Fibroblast of lung (primary cell): ENCODE measurements around the gene DUSP7. TPM values are rescaled to one million over a fixed set of nuclear protein-coding genes. Genes with fewer than 3 reads are reported as not detected.

Experiments used
- DNase-seq, 2 donors: peaks; one replicate each; pipeline versions ENCODE4 v3.0.0 to v3.0.0-alpha.2; 2010; ENCODE audit warnings: low read depth in 2 of 2
- H2AFZ ChIP-seq: 2 replicates; pipeline ENCODE4 v1.5.1; 2012; ENCODE audit warnings: low read length, control low read depth, inconsistent platforms
- H3K27ac ChIP-seq: 2 replicates; pipeline ENCODE4 v1.5.1; 2011; ENCODE audit warnings: low read length, control low read depth; ENCODE audit not compliant: insufficient read depth
- H3K27me3 ChIP-seq: 2 replicates; pipeline ENCODE4 v1.5.1; 2011; ENCODE audit warnings: mild to moderate bottlenecking, low read length; ENCODE audit not compliant: control insufficient read depth, insufficient read depth
- H3K36me3 ChIP-seq: 2 replicates; pipeline ENCODE4 v1.5.1; 2011; ENCODE audit warnings: low read length; ENCODE audit not compliant: control insufficient read depth, insufficient read depth
- H3K4me1 ChIP-seq: 2 replicates; pipeline ENCODE4 v1.5.1; 2011; ENCODE audit warnings: low read length; ENCODE audit not compliant: control insufficient read depth, insufficient read depth; ENCODE audit errors: extremely low read depth
- H3K4me2 ChIP-seq: 2 replicates; pipeline ENCODE4 v1.5.1; 2011; ENCODE audit warnings: low read length, control low read depth; ENCODE audit not compliant: insufficient read depth; ENCODE audit errors: extremely low read depth
- H3K4me3 ChIP-seq, 4 experiments: fragments of 200-600 bp in 1 of 4; sonication (generic) in 1 of 4; replicated peaks in 1 of 4; 2 replicates each; pipeline ENCODE4 v1.5.1; 2011 to 2016; ENCODE audit warnings: low read length in 4 of 4, low read depth in 3 of 4, mild to moderate bottlenecking in 3 of 4, control low read depth in 2 of 4, inconsistent platforms in 1 of 4, mixed read lengths in 1 of 4; ENCODE audit not compliant: insufficient read depth in 1 of 4; ENCODE audit errors: control extremely low read depth in 1 of 4
- H3K79me2 ChIP-seq: 2 replicates; pipeline ENCODE4 v1.5.1; 2012; ENCODE audit warnings: mild to moderate bottlenecking, low read length, inconsistent platforms; ENCODE audit not compliant: control insufficient read depth, insufficient read depth
- H3K9ac ChIP-seq: 2 replicates; pipeline ENCODE4 v1.5.1; 2011; ENCODE audit warnings: mild to moderate bottlenecking, low read length, control low read depth; ENCODE audit not compliant: insufficient read depth
- H3K9me3 ChIP-seq: 2 replicates; pipeline ENCODE4 v1.5.1; 2012; ENCODE audit warnings: low read depth, low read length; ENCODE audit not compliant: control insufficient read depth, insufficient read depth
- H4K20me1 ChIP-seq: 2 replicates; pipeline ENCODE4 v1.5.1; 2011; ENCODE audit warnings: low read length; ENCODE audit not compliant: control insufficient read depth, insufficient read depth; ENCODE audit errors: extremely low read depth
- CTCF ChIP-seq, 2 donors: IDR thresholded peaks in 1 of 2; conservative IDR thresholded peaks in 1 of 2; 1 replicate in 1 of 2; 2 replicates in 1 of 2; pipeline ENCODE4 v1.5.1; 2011 to 2012; ENCODE audit warnings: low read length in 2 of 2, control low read depth in 1 of 2, inconsistent platforms in 1 of 2, low read depth in 1 of 2, mild to moderate bottlenecking in 1 of 2
- EZH2 ChIP-seq: IDR thresholded peaks from 2 replicates; pipeline ENCODE4 v1.5.1; 2012; ENCODE audit warnings: low read length, control low read depth, mild to moderate bottlenecking; ENCODE audit errors: missing control alignments
- polyA plus RNA-seq, 2 donors: library from polyadenylated mRNA; depleted of rRNA in 1 of 2; stranded (reverse) in 1 of 2; unstranded in 1 of 2; fragments of >200 nt; gene quantifications; 2 replicates each; pipeline ENCODE4 v1.2.1, GENCODE V29; 2011 to 2012; ENCODE audit warnings: missing spikeins in 1 of 2
- total RNA-seq: library from RNA; depleted of rRNA; stranded (reverse); fragments of >200 nt; gene quantifications from 2 replicates; pipeline ENCODE4 v1.2.1, GENCODE V29; 2014

The DUSP7 gene
- total and polyA plus RNA-seq, 2 donors (not counting 1 experiment from before 2014, with no cell fraction given), result 5.6 to 26.5 TPM

- Histone ChIP-seq H3K4me3 (no peak overlapping the region), H3K27ac (no peak overlapping the region), H3K9ac (no peak overlapping the region), H3K36me3 (no peaks in the 10 kb centered on the region), H3K9me3 (no peaks in the 10 kb centered on the region), H3K4me2 (peak overlapping the region; percentile 58), H2AFZ (peak overlapping the region; percentile 43), H4K20me1 (no peaks in the 10 kb centered on the region), H3K4me1 (peaks cover 14% of the 10 kb centered on the region), H3K79me2 (no peaks in the 10 kb centered on the region), H3K27me3 (no peaks in the 10 kb centered on the region)
- TF ChIP-seq CTCF (conservative IDR thresholded peaks at IDR 0.05 in 1 of 2, IDR thresholded peaks at IDR 0.05 in 1 of 2; ENCODE audit: low read depth in 1 of 2, low read length in 2 of 2), result no peak
- TF ChIP-seq EZH2, result no peak
- no peak for DNase-seq
Observed at GRCh38 chr3:52006017-52006819, 50.2 kb downstream of the DUSP7 start.

GRCh38 chr3:52005571-52005986 lies 50.8 kb downstream of the DUSP7 start:
- no peaks in the 10 kb centered on the region for H4K20me1 ChIP-seq
- DNase-seq, result peak in 1 of 2 donors; percentile 85
- H2AFZ ChIP-seq, result peak overlapping the region; percentile 62
- no peaks in the 10 kb centered on the region for H3K27me3 ChIP-seq
- H3K4me1 ChIP-seq, result peaks cover 14% of the 10 kb centered on the region
- H3K9ac ChIP-seq, result no peak overlapping the region
- H3K4me3 ChIP-seq, result no peak overlapping the region
- no peak overlapping the region for H3K27ac ChIP-seq
- H3K36me3 ChIP-seq, result no peaks in the 10 kb centered on the region
- TF ChIP-seq EZH2 (no peak), CTCF (conservative IDR thresholded peaks at IDR 0.05 in 1 of 2, IDR thresholded peaks at IDR 0.05 in 1 of 2; ENCODE audit: low read depth in 1 of 2, low read length in 2 of 2) (no peak)
- H3K79me2 ChIP-seq, result no peaks in the 10 kb centered on the region
- H3K4me2 ChIP-seq, result peak overlapping the region; percentile 58
- no peaks in the 10 kb centered on the region for H3K9me3 ChIP-seq

- no peaks in the 10 kb centered on the region for H3K9me3 ChIP-seq
- H3K79me2 ChIP-seq, result no peaks in the 10 kb centered on the region
- H3K9ac ChIP-seq, result no peak overlapping the region
- DNase-seq, result no peak
- H2AFZ ChIP-seq, result no peak overlapping the region
- no peak overlapping the region for H3K4me3 ChIP-seq
- peaks cover 14% of the 10 kb centered on the region for H3K4me1 ChIP-seq
- H4K20me1 ChIP-seq, result no peaks in the 10 kb centered on the region
- no peak for TF ChIP-seq CTCF (conservative IDR thresholded peaks at IDR 0.05 in 1 of 2, IDR thresholded peaks at IDR 0.05 in 1 of 2; ENCODE audit: low read depth in 1 of 2, low read length in 2 of 2)
- H3K36me3 ChIP-seq, result no peaks in the 10 kb centered on the region
- no peaks in the 10 kb centered on the region for H3K27me3 ChIP-seq
- H3K4me2 ChIP-seq, result no peak overlapping the region
- no peak overlapping the region for H3K27ac ChIP-seq
Observed at GRCh38 chr3:52004906-52005395, 51.4 kb downstream of the DUSP7 start.
